ENCODE results near the gene CADPS2.

Gene CADPS2

DNA sequence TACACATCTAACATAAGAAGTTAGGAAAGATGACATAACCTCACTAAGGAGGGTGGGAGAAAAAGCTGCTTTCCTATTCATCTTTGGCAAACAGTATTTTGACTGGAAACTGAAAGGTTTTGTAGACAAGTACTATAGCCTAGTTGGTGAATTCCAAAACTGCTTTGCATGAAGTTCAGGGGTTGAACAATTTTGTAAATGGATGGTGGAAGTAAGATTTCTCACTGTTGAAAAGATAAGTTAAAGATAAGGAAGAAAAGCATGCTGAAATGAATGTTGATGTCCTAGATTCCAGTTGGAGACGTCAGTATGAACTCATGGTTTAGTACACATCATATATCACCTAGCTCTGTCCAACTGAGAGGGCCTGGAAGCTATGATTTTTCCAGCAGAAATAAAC lies 422.6 kb downstream of the CADPS2 start:
- TF ChIP-seq RARB (CRISPR knock-in tag; IDR thresholded peaks at IDR 0.05), result no peak
- no peak for TF ChIP-seq CREB5 (CRISPR knock-in tag; IDR thresholded peaks at IDR 0.05; ENCODE audit: low read depth)
- no peak for TF ChIP-seq ZNF565 (CRISPR knock-in tag; conservative IDR thresholded peaks at IDR 0.05; ENCODE audit: low read depth)
- no peak for TF ChIP-seq ZFP30 (CRISPR knock-in tag; IDR thresholded peaks at IDR 0.05)
- TF ChIP-seq, protein P1, sequence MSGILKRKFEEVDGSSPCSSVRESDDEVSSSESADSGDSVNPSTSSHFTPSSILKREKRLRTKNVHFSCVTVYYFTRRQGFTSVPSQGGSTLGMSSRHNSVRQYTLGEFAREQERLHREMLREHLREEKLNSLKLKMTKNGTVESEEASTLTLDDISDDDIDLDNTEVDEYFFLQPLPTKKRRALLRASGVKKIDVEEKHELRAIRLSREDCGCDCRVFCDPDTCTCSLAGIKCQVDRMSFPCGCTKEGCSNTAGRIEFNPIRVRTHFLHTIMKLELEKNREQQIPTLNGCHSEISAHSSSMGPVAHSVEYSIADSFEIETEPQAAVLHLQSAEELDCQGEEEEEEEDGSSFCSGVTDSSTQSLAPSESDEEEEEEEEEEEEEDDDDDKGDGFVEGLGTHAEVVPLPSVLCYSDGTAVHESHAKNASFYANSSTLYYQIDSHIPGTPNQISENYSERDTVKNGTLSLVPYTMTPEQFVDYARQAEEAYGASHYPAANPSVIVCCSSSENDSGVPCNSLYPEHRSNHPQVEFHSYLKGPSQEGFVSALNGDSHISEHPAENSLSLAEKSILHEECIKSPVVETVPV (CRISPR knock-in tag; IDR thresholded peaks at IDR 0.05), result no peak
- TF ChIP-seq ARNTL (CRISPR knock-in tag; IDR thresholded peaks at IDR 0.05; ENCODE audit: borderline replicate concordance, low read depth), result no peak
- TF ChIP-seq SNAI2 (CRISPR knock-in tag; IDR thresholded peaks at IDR 0.05), result no peak
- no peak for TF ChIP-seq TCF4 (CRISPR knock-in tag; IDR thresholded peaks at IDR 0.05; ENCODE audit: borderline replicate concordance)
- TF ChIP-seq TOX (CRISPR knock-in tag; IDR thresholded peaks at IDR 0.05; ENCODE audit: borderline replicate concordance), result no peak
- ATAC-seq, result no peak

- TF ChIP-seq, protein P2, sequence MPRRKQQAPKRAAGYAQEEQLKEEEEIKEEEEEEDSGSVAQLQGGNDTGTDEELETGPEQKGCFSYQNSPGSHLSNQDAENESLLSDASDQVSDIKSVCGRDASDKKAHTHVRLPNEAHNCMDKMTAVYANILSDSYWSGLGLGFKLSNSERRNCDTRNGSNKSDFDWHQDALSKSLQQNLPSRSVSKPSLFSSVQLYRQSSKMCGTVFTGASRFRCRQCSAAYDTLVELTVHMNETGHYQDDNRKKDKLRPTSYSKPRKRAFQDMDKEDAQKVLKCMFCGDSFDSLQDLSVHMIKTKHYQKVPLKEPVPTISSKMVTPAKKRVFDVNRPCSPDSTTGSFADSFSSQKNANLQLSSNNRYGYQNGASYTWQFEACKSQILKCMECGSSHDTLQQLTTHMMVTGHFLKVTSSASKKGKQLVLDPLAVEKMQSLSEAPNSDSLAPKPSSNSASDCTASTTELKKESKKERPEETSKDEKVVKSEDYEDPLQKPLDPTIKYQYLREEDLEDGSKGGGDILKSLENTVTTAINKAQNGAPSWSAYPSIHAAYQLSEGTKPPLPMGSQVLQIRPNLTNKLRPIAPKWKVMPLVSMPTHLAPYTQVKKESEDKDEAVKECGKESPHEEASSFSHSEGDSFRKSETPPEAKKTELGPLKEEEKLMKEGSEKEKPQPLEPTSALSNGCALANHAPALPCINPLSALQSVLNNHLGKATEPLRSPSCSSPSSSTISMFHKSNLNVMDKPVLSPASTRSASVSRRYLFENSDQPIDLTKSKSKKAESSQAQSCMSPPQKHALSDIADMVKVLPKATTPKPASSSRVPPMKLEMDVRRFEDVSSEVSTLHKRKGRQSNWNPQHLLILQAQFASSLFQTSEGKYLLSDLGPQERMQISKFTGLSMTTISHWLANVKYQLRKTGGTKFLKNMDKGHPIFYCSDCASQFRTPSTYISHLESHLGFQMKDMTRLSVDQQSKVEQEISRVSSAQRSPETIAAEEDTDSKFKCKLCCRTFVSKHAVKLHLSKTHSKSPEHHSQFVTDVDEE (CRISPR knock-in tag; IDR thresholded peaks at IDR 0.05), result no peak
- TF ChIP-seq ARNTL (CRISPR knock-in tag; IDR thresholded peaks at IDR 0.05; ENCODE audit: borderline replicate concordance, low read depth) (no peak), ZNF70 (CRISPR knock-in tag; IDR thresholded peaks at IDR 0.05) (no peak), TCF4 (CRISPR knock-in tag; IDR thresholded peaks at IDR 0.05; ENCODE audit: borderline replicate concordance) (no peak), ISL1 (CRISPR knock-in tag; IDR thresholded peaks at IDR 0.05) (no peak), TOX (CRISPR knock-in tag; IDR thresholded peaks at IDR 0.05; ENCODE audit: borderline replicate concordance) (no peak), CREB5 (CRISPR knock-in tag; IDR thresholded peaks at IDR 0.05; ENCODE audit: low read depth) (no peak), RARB (CRISPR knock-in tag; IDR thresholded peaks at IDR 0.05) (no peak), ZC3H10 (CRISPR knock-in tag; IDR thresholded peaks at IDR 0.05) (no peak), GLIS3 (CRISPR knock-in tag; IDR thresholded peaks at IDR 0.05) (no peak), OSR1 (CRISPR knock-in tag; IDR thresholded peaks at IDR 0.05) (no peak), BACH2 (CRISPR knock-in tag; IDR thresholded peaks at IDR 0.05; ENCODE audit: borderline replicate concordance) (no peak), ZFP3 (CRISPR knock-in tag; IDR thresholded peaks at IDR 0.05) (no peak), POU6F1 (CRISPR knock-in tag; IDR thresholded peaks at IDR 0.05; ENCODE audit: borderline replicate concordance, low read depth) (no peak), PPARA (CRISPR knock-in tag; IDR thresholded peaks at IDR 0.05; ENCODE audit: borderline replicate concordance) (no peak)
- TF ChIP-seq, protein P3, sequence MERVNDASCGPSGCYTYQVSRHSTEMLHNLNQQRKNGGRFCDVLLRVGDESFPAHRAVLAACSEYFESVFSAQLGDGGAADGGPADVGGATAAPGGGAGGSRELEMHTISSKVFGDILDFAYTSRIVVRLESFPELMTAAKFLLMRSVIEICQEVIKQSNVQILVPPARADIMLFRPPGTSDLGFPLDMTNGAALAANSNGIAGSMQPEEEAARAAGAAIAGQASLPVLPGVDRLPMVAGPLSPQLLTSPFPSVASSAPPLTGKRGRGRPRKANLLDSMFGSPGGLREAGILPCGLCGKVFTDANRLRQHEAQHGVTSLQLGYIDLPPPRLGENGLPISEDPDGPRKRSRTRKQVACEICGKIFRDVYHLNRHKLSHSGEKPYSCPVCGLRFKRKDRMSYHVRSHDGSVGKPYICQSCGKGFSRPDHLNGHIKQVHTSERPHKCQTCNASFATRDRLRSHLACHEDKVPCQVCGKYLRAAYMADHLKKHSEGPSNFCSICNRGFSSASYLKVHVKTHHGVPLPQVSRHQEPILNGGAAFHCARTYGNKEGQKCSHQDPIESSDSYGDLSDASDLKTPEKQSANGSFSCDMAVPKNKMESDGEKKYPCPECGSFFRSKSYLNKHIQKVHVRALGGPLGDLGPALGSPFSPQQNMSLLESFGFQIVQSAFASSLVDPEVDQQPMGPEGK (CRISPR knock-in tag; IDR thresholded peaks at IDR 0.05; ENCODE audit: borderline replicate concordance), result no peak
Observed at GRCh38 chr7:122460936-122461335, 425.3 kb downstream of the CADPS2 start.

More at GRCh38 chr7:122460936-122461335, 425.3 kb downstream of the CADPS2 start:
- ATAC-seq, result no peak

Measured in SK-N-SH treated with all-trans-retinoic acid at 6 μM for 48 hours (cell line).